Vagina (tissue), 2 donors: Measurements from ENCODE around the gene GDF15.
"Not testable (repeated sequence)": the region's sequence is repeated elsewhere in the genome, so short reads cannot be mapped to it uniquely, and the experiment has no call there.

Experiments used
- CTCF ChIP-seq, 3 experiments: fragments of 450-650 bp in 2 of 3; fragments of 200-600 bp in 1 of 3; sonication (generic) in 1 of 3; IDR thresholded peaks; one replicate each; pipeline ENCODE4 v1.5.1; 2017 to 2019; ENCODE audit warnings: antibody characterized with exemption in 3 of 3, mild to moderate bottlenecking in 2 of 3, moderate library complexity in 2 of 3
- POLR2A ChIP-seq, 2 donors: fragments of 450-650 bp; IDR thresholded peaks; one replicate each; pipeline ENCODE4 v1.6.1; 2017; ENCODE audit warnings: antibody characterized with exemption in 2 of 2, mild to moderate bottlenecking in 2 of 2, moderate library complexity in 2 of 2

DNA sequence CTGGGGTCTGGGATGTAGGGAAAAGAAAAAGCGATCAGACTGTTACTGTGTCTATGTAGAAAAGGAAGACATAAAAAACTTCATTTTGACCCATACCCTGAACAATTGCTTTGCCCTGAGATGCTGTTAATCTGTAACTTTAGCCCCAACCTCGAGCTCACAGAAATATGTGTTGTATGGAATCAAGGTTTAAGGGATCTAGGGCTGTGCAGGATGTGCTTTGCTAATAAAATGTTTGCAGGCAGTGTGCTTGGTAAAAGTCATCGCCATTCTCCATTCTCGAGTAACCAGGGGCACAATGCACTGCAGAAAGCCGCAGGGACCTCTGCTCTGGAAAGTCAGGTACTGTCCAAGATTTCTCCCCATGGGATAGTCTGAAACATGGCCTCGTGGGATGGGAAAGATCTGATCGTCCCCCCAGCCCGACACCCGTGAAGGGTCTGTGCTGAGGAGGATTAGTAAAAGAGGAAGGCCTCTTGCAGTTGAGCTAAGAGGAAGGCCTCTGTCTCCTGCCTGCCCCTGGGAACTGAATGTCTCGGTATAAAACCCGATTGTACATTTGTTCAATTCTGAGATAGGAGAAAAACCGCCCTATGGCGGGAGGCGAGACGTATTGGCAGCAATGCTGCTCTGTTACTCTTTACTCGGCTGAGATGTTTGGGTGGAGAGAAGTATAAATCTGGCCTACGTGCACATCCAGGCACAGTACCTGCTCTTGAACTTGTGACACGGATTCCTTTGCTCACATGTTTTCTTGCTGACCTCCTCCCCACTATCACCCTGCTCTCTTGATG is 16.7 kb downstream of the GDF15 start:
- TF ChIP-seq POLR2A, CTCF (IDR thresholded peaks at IDR 0.05): not testable (repeated sequence)
